SK-N-SH (cell line): ENCODE measurements around the gene SNAI3. TPM values are rescaled to one million over a fixed set of nuclear protein-coding genes. Genes with fewer than 3 reads are reported as not detected.
A peak's percentile ranks its signal among the peaks of the same experiment; 100 is the strongest.

Experiments
- CTCF ChIA-PET: fragments of 300-600, 350-600 bp; formaldehyde crosslinking; extraction: SDS; loops from one replicate; lab custom pipeline; 2021; lab: Yijun Ruan, JAX
- POLR2A ChIA-PET: fragments of 350-600 bp; sonication (Branson Sonifier 250); formaldehyde crosslinking; extraction: SDS; loops from one replicate; lab custom pipeline; 2020; ENCODE audit warnings: antibody characterized with exemption, inconsistent platforms; lab: Yijun Ruan, JAX
- DNase-seq: peaks from one replicate; pipeline ENCODE4 v3.0.0; 2012
- H2AFZ ChIP-seq: fragments of 200-600 bp; sonication (generic); 2 replicates; pipeline ENCODE4 v1.8.1; 2016; ENCODE audit warnings: antibody characterized with exemption, mild to moderate bottlenecking, low read depth
- H3F3A ChIP-seq: fragments of 200-600 bp; sonication (generic); replicated peaks from 2 replicates; pipeline ENCODE3; 2016; ENCODE audit warnings: antibody characterized with exemption, mild to moderate bottlenecking; ENCODE audit not compliant: insufficient read depth
- H3K27ac ChIP-seq, 2 experiments: fragments of 200-500 bp in 1 of 2; fragments of 200-600 bp in 1 of 2; sonication (Bioruptor generic) in 1 of 2; sonication (generic), shearing (Covaris generic) in 1 of 2; 2 replicates each; pipeline versions ENCODE4 v1.5.1 to v1.6.1; 2014 to 2016; ENCODE audit warnings: low read depth in 2 of 2, inconsistent platforms in 1 of 2, low read length in 1 of 2, mild to moderate bottlenecking in 1 of 2, mixed read lengths in 1 of 2
- H3K27me3 ChIP-seq: fragments of 200-600 bp; sonication (generic), shearing (Covaris generic); 2 replicates; pipeline ENCODE4 v1.6.1; 2016; ENCODE audit warnings: mixed run types; ENCODE audit not compliant: insufficient read depth
- H3K36me3 ChIP-seq, 2 experiments: fragments of 200-500 bp in 1 of 2; fragments of 200-600 bp in 1 of 2; sonication (Bioruptor generic) in 1 of 2; sonication (generic) in 1 of 2; replicated peaks in 1 of 2; 2 replicates each; pipeline versions ENCODE3 to v1.5.1; 2014 to 2016; ENCODE audit warnings: low read length in 1 of 2, mild to moderate bottlenecking in 1 of 2; ENCODE audit not compliant: insufficient read depth in 2 of 2, control insufficient read depth in 1 of 2
- H3K4me1 ChIP-seq, 2 experiments: fragments of 200-500 bp in 1 of 2; fragments of 200-600 bp in 1 of 2; sonication (Bioruptor generic) in 1 of 2; sonication (generic), shearing (Covaris generic) in 1 of 2; 2 replicates each; pipeline versions ENCODE4 v1.5.1 to v1.6.1; 2014 to 2016; ENCODE audit warnings: low read depth in 1 of 2, low read length in 1 of 2, mixed run types in 1 of 2; ENCODE audit not compliant: insufficient read depth in 2 of 2, control insufficient read depth in 1 of 2
- H3K4me2 ChIP-seq: fragments of 200-600 bp; sonication (generic), shearing (Covaris generic); 2 replicates; pipeline ENCODE4 v1.6.1; 2017; ENCODE audit warnings: mixed run types
- H3K4me3 ChIP-seq, 2 experiments: fragments of 200-500 bp in 1 of 2; fragments of 200-600 bp in 1 of 2; sonication (Bioruptor generic) in 1 of 2; sonication (generic), shearing (Covaris generic) in 1 of 2; 2 replicates each; pipeline versions ENCODE4 v1.5.1 to v1.8.1; 2014 to 2016; ENCODE audit warnings: low read depth in 2 of 2, inconsistent platforms in 1 of 2, low read length in 1 of 2, mild to moderate bottlenecking in 1 of 2, mixed read lengths in 1 of 2, moderate library complexity in 1 of 2
- H3K79me2 ChIP-seq: fragments of 200-600 bp; sonication (generic); 2 replicates; pipeline ENCODE4 v1.8.1; 2017; ENCODE audit warnings: mild to moderate bottlenecking; ENCODE audit not compliant: insufficient read depth
- H3K9ac ChIP-seq: fragments of 200-600 bp; sonication (generic); 2 replicates; pipeline ENCODE4 v1.6.1; 2017; ENCODE audit warnings: mixed run types
- H3K9me2 ChIP-seq: fragments of 200-600 bp; sonication (generic); 2 replicates; pipeline ENCODE4 v1.6.1; 2017; ENCODE audit warnings: mixed run types
- H3K9me3 ChIP-seq: fragments of 200-600 bp; sonication (generic); 2 replicates; pipeline ENCODE4 v1.6.1; 2017; ENCODE audit warnings: mixed run types, mild to moderate bottlenecking, moderate library complexity
- H4K20me1 ChIP-seq: fragments of 200-600 bp; sonication (generic); 2 replicates; pipeline ENCODE4 v1.6.1; 2017; ENCODE audit warnings: mild to moderate bottlenecking, mixed run types; ENCODE audit not compliant: insufficient read depth
- EP300 ChIP-seq, 2 experiments: IDR thresholded peaks; 2 replicates each; pipeline versions ENCODE4 v1.4.0 to v1.6.1; 2012; ENCODE audit warnings: borderline replicate concordance in 1 of 2, low read depth in 1 of 2, low read length in 1 of 2
- EZH2phosphoT487 ChIP-seq: fragments of 200-600 bp; sonication (generic); IDR thresholded peaks from 2 replicates; pipeline ENCODE4 v1.6.1; 2017; ENCODE audit warnings: low read depth, mixed run types, mild to moderate bottlenecking, antibody characterized with exemption, moderate library complexity, borderline replicate concordance
- FOXJ3 ChIP-seq: sonication (generic); formaldehyde crosslinking; IDR thresholded peaks from 2 replicates; pipeline ENCODE4 v1.5.1; 2020; ENCODE audit warnings: mild to moderate bottlenecking, missing genetic modification reagents
- GATA2 ChIP-seq: sonication (generic); formaldehyde crosslinking; IDR thresholded peaks from 2 replicates; pipeline ENCODE4 v1.5.0; 2020; ENCODE audit warnings: mild to moderate bottlenecking, missing genetic modification reagents
- IRF3 ChIP-seq: fragments of 150-350 bp; IDR thresholded peaks from 2 replicates; pipeline ENCODE4 v1.6.1; 2016; ENCODE audit warnings: mild to moderate bottlenecking, low read depth, low read length
- JUND ChIP-seq: IDR thresholded peaks from 2 replicates; pipeline ENCODE4 v1.4.0; 2012
- RAD21 ChIP-seq: IDR thresholded peaks from 2 replicates; pipeline ENCODE4 v1.6.1; 2012; ENCODE audit warnings: mild to moderate bottlenecking, low read length
- REST ChIP-seq: IDR thresholded peaks from 2 replicates; pipeline ENCODE4 v1.6.1; 2012; ENCODE audit warnings: mild to moderate bottlenecking, low read depth, low read length, moderate library complexity
- RXRA ChIP-seq: IDR thresholded peaks from 2 replicates; pipeline ENCODE4 v1.4.0; 2012; ENCODE audit warnings: low read depth, mild to moderate bottlenecking, borderline replicate concordance
- TAF1 ChIP-seq: IDR thresholded peaks from 2 replicates; pipeline ENCODE4 v1.6.1; 2012; ENCODE audit warnings: low read depth, mild to moderate bottlenecking, low read length, moderate library complexity, borderline replicate concordance
- USF1 ChIP-seq: IDR thresholded peaks from 2 replicates; pipeline ENCODE4 v1.4.0; 2012; ENCODE audit warnings: low read depth, borderline replicate concordance
- USF2 ChIP-seq: fragments of 150-350 bp; IDR thresholded peaks from 2 replicates; pipeline ENCODE4 v1.6.1; 2017; ENCODE audit warnings: antibody characterized with exemption, low read length, low read depth, borderline replicate concordance
- ZBTB33 ChIP-seq: IDR thresholded peaks from 2 replicates; pipeline ENCODE4 v1.4.0; 2012; ENCODE audit warnings: low read depth, borderline replicate concordance
- WGBS: methylation state at CpG from one replicate; pipeline ENCODE4 v1.1.6; 2017; ENCODE audit warnings: low lambda C conversion rate; 5-methylcytosine and 5-hydroxymethylcytosine counted together
- polyA plus RNA-seq, 3 experiments: library from polyadenylated mRNA; depleted of rRNA; stranded (reverse); fragments of >200 nt; gene quantifications; 2 replicates each; pipeline ENCODE4 v1.2.3, GENCODE V29; 2012

Gene SNAI3
- polyA plus RNA-seq, 1 of the 3 experiments (the other 2 are of a cell fraction): 0.03 TPM

GRCh38 chr16:88652762-88653063, 33.6 kb downstream of the SNAI3 start (continued):
- TF ChIP-seq ZBTB33 (no peak), GATA2 (CRISPR knock-in tag) (no peak), JUND (no peak), RAD21 (no peak)

GRCh38 chr16:88651989-88652761, 34.1 kb downstream of the SNAI3 start:
- peaks cover 4 to 10% of the 10 kb centered on the region in 2 experiments; a peak in 2 of 4 replicates for H3K4me1 ChIP-seq
- H3K9me3 ChIP-seq: no peaks in the 10 kb centered on the region
- ChIA-PET CTCF (interaction anchor here (0.8 to 1.8 kb wide), 3 partner anchors 29 to 86 kb away, joined by 3 to 5 read pairs (median 3); no protein-coding TSS in a partner anchor), POLR2A (no interaction called here)
- no peak for TF ChIP-seq RXRA
- TF ChIP-seq RAD21: no peak
- TF ChIP-seq TAF1: no peak
- no peaks in the 10 kb centered on the region for H3K9me2 ChIP-seq
- no peaks in the 10 kb centered on the region for H3K27me3 ChIP-seq
- H4K20me1 ChIP-seq: no peaks in the 10 kb centered on the region
- no peak overlapping the region for H3K4me3 ChIP-seq
- H3K27ac ChIP-seq: no peak overlapping the region
- H3F3A ChIP-seq: no peaks in the 10 kb centered on the region
- H3K9ac ChIP-seq: no peak overlapping the region
- H2AFZ ChIP-seq: no peak overlapping the region
- no peak overlapping the region for H3K4me2 ChIP-seq
- H3K36me3 ChIP-seq: peaks cover 0 to 8% of the 10 kb centered on the region in 2 experiments
- H3K79me2 ChIP-seq: no peaks in the 10 kb centered on the region
- WGBS: 83% methylated on average over 4 of the region's 29 CpGs
- DNase-seq: no peak

GRCh38 chr16:88651276-88651988, 34.9 kb downstream of the SNAI3 start:
- no peaks in the 10 kb centered on the region for H3F3A ChIP-seq
- H3K9ac ChIP-seq: peak overlapping the region; percentile 44; the same call in 1 of the 2 replicates
- POLR2A ChIA-PET: no interaction called here
- 0 out of 2 replicates have a peak overlapping the region, but pooled peaks have one; percentile 46 for H2AFZ ChIP-seq
- H3K79me2 ChIP-seq: no peaks in the 10 kb centered on the region
- H3K27me3 ChIP-seq: no peaks in the 10 kb centered on the region
- H3K36me3 ChIP-seq: peaks cover 0 to 8% of the 10 kb centered on the region in 2 experiments
- peak overlapping the region; percentile 96 for H3K4me2 ChIP-seq
- peak overlapping the region; percentile 78 to 83 for H3K4me3 ChIP-seq
- CTCF ChIA-PET: interaction anchor here (1.8 to 1.9 kb wide), 2 partner anchors 11 to 86 kb away, joined by 5 to 6 read pairs; partner anchors contain the start of gene MVD
- peak; percentile 65 for DNase-seq
- no peaks in the 10 kb centered on the region for H3K9me3 ChIP-seq
- WGBS: 67% methylated on average over 12 of the region's 24 CpGs
- H3K27ac ChIP-seq: no peak overlapping the region; a peak in 1 of 4 replicates
- TF ChIP-seq RXRA (no peak), USF1 (no peak), EP300 (IDR thresholded peaks at IDR 0.05; ENCODE audit: borderline replicate concordance in 1 of 2, low read depth in 1 of 2, low read length in 1 of 2) (no peak), REST (no peak), FOXJ3 (CRISPR knock-in tag) (no peak), USF2 (no peak), IRF3 (no peak), EZH2phosphoT487 (no peak)
- peaks cover 4 to 10% of the 10 kb centered on the region in 2 experiments; a peak in 2 of 4 replicates for H3K4me1 ChIP-seq
- H4K20me1 ChIP-seq: no peaks in the 10 kb centered on the region
- no peaks in the 10 kb centered on the region for H3K9me2 ChIP-seq
